Upper lobe of right lung (tissue), 1 donor: ENCODE measurements around the gene GBF1. TPM values are rescaled to one million over a fixed set of nuclear protein-coding genes. Genes with fewer than 3 reads are reported as not detected.

Experiments used
- ATAC-seq: fragments of 200-7000 bp; cut with Tn5 transposase; one replicate; pipeline ENCODE4 v1.9.1; 2020; ENCODE audit warnings: mild to moderate bottlenecking, moderate library complexity
- DNase-seq: peaks from one replicate; pipeline ENCODE4 v3.0.0-alpha.2; 2020
- H3K27ac ChIP-seq: fragments of 200-600 bp; one replicate; pipeline ENCODE4 v1.8.0; 2022
- H3K27me3 ChIP-seq: fragments of 200-600 bp; one replicate; pipeline ENCODE4 v1.8.0; 2022; ENCODE audit warnings: mild to moderate bottlenecking
- H3K36me3 ChIP-seq: fragments of 200-600 bp; one replicate; pipeline ENCODE4 v1.8.0; 2022
- H3K4me1 ChIP-seq: fragments of 200-600 bp; one replicate; pipeline ENCODE4 v1.8.0; 2022
- H3K4me3 ChIP-seq: fragments of 200-600 bp; one replicate; pipeline ENCODE4 v1.8.0; 2022; ENCODE audit warnings: mild to moderate bottlenecking
- H3K9me3 ChIP-seq: fragments of 200-600 bp; one replicate; pipeline ENCODE4 v1.8.0; 2022
- CTCF ChIP-seq: fragments of 200-600 bp; IDR thresholded peaks from one replicate; pipeline ENCODE4 v1.8.0; 2022; ENCODE audit warnings: antibody characterized with exemption
- intact Hi-C: fragments of 100-400 bp; cut with DNase I; formaldehyde crosslinking; loops from one replicate; pipeline ENCODE4 v1.11.0; 2022
- total RNA-seq: library from RNA; stranded (reverse); fragmentation: NEBNext Ultra II Directional; extraction: Animal tissue kit (Norgen Biotek cat#: 25700); gene quantifications from one replicate; pipeline ENCODE4 v1.2.1, GENCODE V29; 2021
- donor health status: DM: no; HTN: yes; CAD: no; lungs with severe emphysema.

The GBF1 gene
- total RNA-seq, 1 donor from 2014 or later, result 38.5 TPM

GRCh38 chr10:102394801-102395399 is 149.6 kb downstream of the GBF1 start:
- DNase-seq, result peak; percentile 65
- H3K9me3 ChIP-seq, result no peaks in the 10 kb centered on the region
- H3K27ac ChIP-seq, result peak overlapping the region; percentile 98
- no peak for ATAC-seq
- intact Hi-C loops, result no loop called here
- peaks cover 34% of the 10 kb centered on the region for H3K4me1 ChIP-seq
- no peaks in the 10 kb centered on the region for H3K27me3 ChIP-seq
- H3K36me3 ChIP-seq, result peaks cover 13% of the 10 kb centered on the region
- no peak for TF ChIP-seq CTCF
- H3K4me3 ChIP-seq, result peak overlapping the region; percentile 87

- TF ChIP-seq CTCF, result no peak
Observed at GRCh38 chr10:102395400-102396316, 150.3 kb downstream of the GBF1 start, which contains the start of gene NFKB2. Gene NFKB2, plus strand, starts transcription at chr10:102395705. Its CDS starts 255 bp downstream, at chr10:102395960.

GRCh38 chr10:102396317-102396650 is 151.0 kb downstream of the GBF1 start:
- Histone ChIP-seq H3K9me3 (no peaks in the 10 kb centered on the region), H3K36me3 (peaks cover 18% of the 10 kb centered on the region), H3K27ac (peak overlapping the region; percentile 98), H3K4me3 (peak overlapping the region; percentile 87), H3K27me3 (no peaks in the 10 kb centered on the region), H3K4me1 (peaks cover 33% of the 10 kb centered on the region)
- no peak for TF ChIP-seq CTCF
- DNase-seq (no peak), ATAC-seq (no peak)
- intact Hi-C loops, result no loop called here

More at GRCh38 chr10:102395400-102396316, 150.3 kb downstream of the GBF1 start, which contains the start of gene NFKB2:
- Histone ChIP-seq H3K4me1 (peaks cover 36% of the 10 kb centered on the region), H3K36me3 (peaks cover 13% of the 10 kb centered on the region), H3K4me3 (peak within 1 kb of the TSS; percentile 87), H3K27ac (peak within 1 kb of the TSS; percentile 98), H3K27me3 (no peaks in the 10 kb centered on the region), H3K9me3 (no peaks in the 10 kb centered on the region)
- DNase-seq (peak; percentile 93), ATAC-seq (peak; percentile 72)
- intact Hi-C loops, result no loop called here

- H3K27ac ChIP-seq, result peak overlapping the region; percentile 98
- no peaks in the 10 kb centered on the region for H3K9me3 ChIP-seq
- H3K36me3 ChIP-seq, result peaks cover 23% of the 10 kb centered on the region
- H3K27me3 ChIP-seq, result no peaks in the 10 kb centered on the region
- DNase-seq (peak; percentile 59), ATAC-seq (no peak)
- peak overlapping the region; percentile 87 for H3K4me3 ChIP-seq
- intact Hi-C loops, result no loop called here
- no peak for TF ChIP-seq CTCF
- H3K4me1 ChIP-seq, result peaks cover 33% of the 10 kb centered on the region
Observed at GRCh38 chr10:102396730-102397151, 151.4 kb downstream of the GBF1 start.

- intact Hi-C loops, result no loop called here
- DNase-seq (no peak), ATAC-seq (no peak)
- peaks cover 33% of the 10 kb centered on the region for H3K4me1 ChIP-seq
- H3K4me3 ChIP-seq, result peak overlapping the region; percentile 87
- peaks cover 28% of the 10 kb centered on the region for H3K36me3 ChIP-seq
- H3K27ac ChIP-seq, result no peak overlapping the region
- H3K9me3 ChIP-seq, result no peaks in the 10 kb centered on the region
- H3K27me3 ChIP-seq, result no peaks in the 10 kb centered on the region
- TF ChIP-seq CTCF, result no peak
Observed at GRCh38 chr10:102397222-102398171, 152.2 kb downstream of the GBF1 start.
